Upper lobe of right lung (tissue), 1 donor: ENCODE measurements around the gene LRRC3. TPM values are rescaled to one million over a fixed set of nuclear protein-coding genes. Genes with fewer than 3 reads are reported as not detected.

ENCODE experiments used
- ATAC-seq: fragments of 200-7000 bp; cut with Tn5 transposase; one replicate; pipeline ENCODE4 v1.9.1; 2020; ENCODE audit warnings: mild to moderate bottlenecking, moderate library complexity
- DNase-seq: peaks from one replicate; pipeline ENCODE4 v3.0.0-alpha.2; 2020
- H3K27ac ChIP-seq: fragments of 200-600 bp; one replicate; pipeline ENCODE4 v1.8.0; 2022
- H3K27me3 ChIP-seq: fragments of 200-600 bp; one replicate; pipeline ENCODE4 v1.8.0; 2022; ENCODE audit warnings: mild to moderate bottlenecking
- H3K36me3 ChIP-seq: fragments of 200-600 bp; one replicate; pipeline ENCODE4 v1.8.0; 2022
- H3K4me1 ChIP-seq: fragments of 200-600 bp; one replicate; pipeline ENCODE4 v1.8.0; 2022
- H3K4me3 ChIP-seq: fragments of 200-600 bp; one replicate; pipeline ENCODE4 v1.8.0; 2022; ENCODE audit warnings: mild to moderate bottlenecking
- H3K9me3 ChIP-seq: fragments of 200-600 bp; one replicate; pipeline ENCODE4 v1.8.0; 2022
- CTCF ChIP-seq: fragments of 200-600 bp; IDR thresholded peaks from one replicate; pipeline ENCODE4 v1.8.0; 2022; ENCODE audit warnings: antibody characterized with exemption
- intact Hi-C: fragments of 100-400 bp; cut with DNase I; formaldehyde crosslinking; loops from one replicate; pipeline ENCODE4 v1.11.0; 2022
- total RNA-seq: library from RNA; stranded (reverse); fragmentation: NEBNext Ultra II Directional; extraction: Animal tissue kit (Norgen Biotek cat#: 25700); gene quantifications from one replicate; pipeline ENCODE4 v1.2.1, GENCODE V29; 2021
- donor health status: DM: no; HTN: yes; CAD: no; lungs with severe emphysema.

The LRRC3 gene
- total RNA-seq, 1 donor from 2014 or later = 3.6 TPM

GRCh38 chr21:44456214-44456914 is 1.1 kb downstream of the LRRC3 start:
- Histone ChIP-seq H3K4me3 (peak overlapping the region; percentile 65), H3K4me1 (peaks cover 6% of the 10 kb centered on the region), H3K27ac (no peak overlapping the region), H3K36me3 (no peaks in the 10 kb centered on the region), H3K9me3 (no peaks in the 10 kb centered on the region), H3K27me3 (no peaks in the 10 kb centered on the region)
- intact Hi-C loops = no loop called here
- ATAC-seq = no peak
- DNase-seq = no peak
- TF ChIP-seq CTCF = no peak

GRCh38 chr21:44456915-44457736 is 1.8 kb downstream of the LRRC3 start:
- no peak overlapping the region for H3K27ac ChIP-seq
- no peak overlapping the region for H3K4me3 ChIP-seq
- H3K27me3 ChIP-seq = no peaks in the 10 kb centered on the region
- DNase-seq = peak; percentile 64
- no peaks in the 10 kb centered on the region for H3K9me3 ChIP-seq
- no peak for TF ChIP-seq CTCF
- no peak for ATAC-seq
- no peaks in the 10 kb centered on the region for H3K36me3 ChIP-seq
- intact Hi-C loops = no loop called here
- peaks cover 6% of the 10 kb centered on the region for H3K4me1 ChIP-seq

GRCh38 chr21:44458971-44459711 is 3.8 kb downstream of the LRRC3 start:
- H3K4me1 ChIP-seq = peaks cover 6% of the 10 kb centered on the region
- H3K9me3 ChIP-seq = no peaks in the 10 kb centered on the region
- no peaks in the 10 kb centered on the region for H3K27me3 ChIP-seq
- ATAC-seq (no peak), DNase-seq (peak; percentile 58)
- H3K4me3 ChIP-seq = no peak overlapping the region
- intact Hi-C loops = no loop called here
- H3K36me3 ChIP-seq = no peaks in the 10 kb centered on the region
- no peak overlapping the region for H3K27ac ChIP-seq
- TF ChIP-seq CTCF = no peak

GRCh38 chr21:44459712-44460440 is 4.6 kb downstream of the LRRC3 start:
- no peaks in the 10 kb centered on the region for H3K27me3 ChIP-seq
- H3K9me3 ChIP-seq = no peaks in the 10 kb centered on the region
- no peak for TF ChIP-seq CTCF
- H3K4me3 ChIP-seq = no peak overlapping the region
- no peak for ATAC-seq
- no peak overlapping the region for H3K27ac ChIP-seq
- peaks cover 6% of the 10 kb centered on the region for H3K4me1 ChIP-seq
- intact Hi-C loops = no loop called here
- DNase-seq = no peak
- H3K36me3 ChIP-seq = no peaks in the 10 kb centered on the region

DNA sequence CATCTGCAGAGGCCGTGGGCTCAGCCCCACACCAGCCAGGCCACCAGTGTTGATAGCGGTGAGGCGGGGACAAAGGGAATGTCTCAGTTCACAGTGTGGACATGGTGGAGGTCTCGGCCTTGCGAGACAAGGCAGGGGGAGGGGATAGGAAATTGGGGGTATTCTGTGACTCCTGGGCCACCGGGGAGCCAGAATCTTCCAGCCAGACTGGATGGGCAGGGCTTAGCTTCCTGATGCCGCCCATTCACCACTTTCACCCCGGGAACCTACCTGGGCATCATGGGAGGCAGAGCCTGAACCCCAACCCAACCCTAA is 5.1 kb downstream of the LRRC3 start:
- ATAC-seq (no peak), DNase-seq (no peak)
- TF ChIP-seq CTCF = no peak
- H3K36me3 ChIP-seq = no peaks in the 10 kb centered on the region
- H3K27ac ChIP-seq = no peak overlapping the region
- H3K9me3 ChIP-seq = no peaks in the 10 kb centered on the region
- peaks cover 6% of the 10 kb centered on the region for H3K4me1 ChIP-seq
- H3K27me3 ChIP-seq = no peaks in the 10 kb centered on the region
- H3K4me3 ChIP-seq = no peak overlapping the region
- intact Hi-C loops = no loop called here
